DMS153 treated with DMSO at 0.1 percent for 48 hours (cell line): Measurements from ENCODE around the gene DNHD1.
A peak's percentile ranks its signal among the peaks of the same experiment; 100 is the strongest.

Experiments used
- DNase-seq: peaks from one replicate; lab custom pipeline; 2025; ENCODE audit not compliant: unreplicated experiment; lab: John Stamatoyannopoulos, UW

Gene DNHD1

DNA sequence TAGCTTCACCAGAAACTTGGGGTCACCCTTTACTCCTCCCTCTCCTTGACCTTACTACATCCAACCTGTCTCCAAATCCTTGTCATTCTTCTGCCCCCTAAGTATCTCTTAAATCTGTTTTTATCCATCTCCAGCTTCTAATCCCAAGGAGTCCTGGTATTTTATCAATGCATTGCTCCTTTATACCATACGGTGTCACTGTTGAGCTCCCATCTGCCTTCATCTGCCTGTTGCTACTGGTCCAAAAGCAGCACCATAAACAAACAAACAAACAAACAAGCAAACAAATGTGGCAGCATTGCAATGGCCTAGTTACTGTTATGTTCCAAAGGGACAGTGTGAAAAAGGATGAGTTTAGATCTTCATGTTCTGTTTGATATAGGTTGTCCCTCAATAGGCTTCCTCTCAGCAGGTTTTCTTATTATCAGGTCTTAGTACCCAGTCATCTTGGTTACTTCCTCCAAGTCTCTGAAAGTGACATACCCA lies 34.2 kb downstream of the DNHD1 start:
- DNase-seq, result peak; percentile 24

DNA sequence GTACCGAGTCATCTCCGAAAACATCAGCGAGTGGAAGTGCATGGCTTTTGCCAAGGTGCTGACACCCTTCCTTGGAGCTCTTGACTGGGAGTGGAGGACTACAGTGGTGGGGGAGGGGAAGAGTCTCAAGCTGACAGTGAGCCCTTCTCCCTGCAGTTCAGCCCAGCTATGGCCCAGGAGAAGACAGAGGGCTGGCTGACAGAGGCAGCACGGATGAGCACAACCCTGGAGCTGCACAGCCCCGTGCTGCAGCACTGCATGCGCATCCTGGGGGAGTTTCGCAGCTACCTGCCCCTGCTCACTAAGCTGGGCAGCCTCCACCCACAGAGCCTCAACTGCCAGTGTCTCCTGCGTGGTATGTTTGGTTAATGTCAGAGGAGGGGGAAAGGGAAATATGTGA lies 41.4 kb downstream of the DNHD1 start:
- no peak for DNase-seq

DNA sequence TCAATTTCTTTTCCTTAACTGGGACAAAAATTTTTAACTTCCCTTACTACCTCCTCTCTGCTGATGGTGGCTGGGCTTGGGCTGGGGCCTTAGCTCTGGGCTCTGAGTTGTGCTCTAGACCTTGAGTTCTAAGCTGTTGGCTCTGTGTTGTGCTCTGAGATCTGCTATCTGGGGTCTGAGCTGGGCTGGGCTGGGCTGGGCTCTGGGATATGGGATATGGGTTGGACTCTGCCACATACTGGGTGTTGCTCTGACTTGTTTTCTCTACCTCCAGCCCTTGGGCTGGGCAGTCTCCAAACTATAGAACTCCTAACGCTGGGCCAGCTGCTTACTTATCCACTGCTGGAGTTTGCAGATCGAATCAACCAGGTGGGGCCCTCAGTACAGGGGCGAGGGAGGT lies 41.9 kb downstream of the DNHD1 start:
- no peak for DNase-seq

DNA sequence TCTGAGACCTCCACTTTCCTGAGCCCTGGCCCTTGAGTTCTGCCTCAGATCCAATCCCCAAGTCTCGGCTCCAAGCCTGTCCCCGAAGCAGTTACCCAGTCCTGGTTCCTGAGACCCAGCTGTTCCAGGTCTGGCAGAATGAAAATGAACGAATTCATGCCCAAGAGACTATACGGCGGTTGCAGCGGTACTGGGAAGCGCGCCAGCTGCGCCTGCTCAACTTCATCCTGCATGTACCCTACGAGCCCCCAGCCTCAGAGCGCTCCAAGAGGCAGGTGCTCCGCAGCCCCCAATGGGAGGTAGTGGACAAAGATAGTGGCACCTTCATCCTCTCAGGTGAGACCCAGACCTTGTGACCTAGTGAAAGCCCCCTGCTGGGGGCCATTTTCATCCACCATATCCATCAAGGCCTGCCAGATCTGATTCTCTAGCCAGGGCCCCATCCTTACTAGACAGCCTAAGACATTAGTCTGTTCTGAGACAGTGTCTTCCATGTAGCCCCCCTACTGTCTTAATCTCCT lies 42.7 kb downstream of the DNHD1 start:
- no peak for DNase-seq

DNA sequence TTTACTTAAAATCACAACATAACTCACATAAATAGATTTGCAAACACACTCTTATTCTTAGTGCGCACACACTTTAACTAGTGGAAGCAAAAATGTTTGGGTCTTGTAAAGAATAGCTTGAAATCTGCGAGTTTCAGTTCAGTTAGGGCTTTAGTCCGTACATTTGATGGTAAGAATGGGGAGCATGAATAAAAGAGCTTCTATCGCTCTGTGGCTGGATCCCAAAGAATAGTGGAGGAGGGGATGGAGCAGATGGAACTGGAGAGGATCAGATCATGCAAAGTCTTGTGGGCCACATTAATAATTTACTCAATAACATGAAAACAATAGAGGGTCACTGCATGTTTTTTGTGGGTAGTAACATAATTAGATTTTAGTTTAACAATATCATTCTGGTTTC lies 44.3 kb downstream of the DNHD1 start:
- no peak for DNase-seq

DNA sequence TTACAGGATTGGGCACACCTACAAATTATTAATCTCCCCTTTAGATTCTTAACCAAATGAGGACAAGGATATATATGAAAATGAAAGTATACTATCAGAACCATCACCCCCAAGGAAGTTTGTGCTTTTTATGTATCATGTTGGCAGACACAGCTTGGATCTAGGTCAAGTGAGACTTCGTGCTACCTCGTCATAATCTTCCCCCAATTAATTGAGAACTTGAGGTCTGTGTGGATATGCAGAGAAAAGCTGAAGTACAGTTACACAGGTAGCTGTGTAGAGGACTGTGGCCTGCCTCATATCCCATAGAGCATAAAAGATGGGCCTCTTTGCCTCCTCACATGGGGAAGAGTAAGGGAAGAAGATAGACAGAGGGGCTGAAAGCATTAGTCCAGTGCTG lies 45.6 kb downstream of the DNHD1 start:
- DNase-seq, result no peak

DNA sequence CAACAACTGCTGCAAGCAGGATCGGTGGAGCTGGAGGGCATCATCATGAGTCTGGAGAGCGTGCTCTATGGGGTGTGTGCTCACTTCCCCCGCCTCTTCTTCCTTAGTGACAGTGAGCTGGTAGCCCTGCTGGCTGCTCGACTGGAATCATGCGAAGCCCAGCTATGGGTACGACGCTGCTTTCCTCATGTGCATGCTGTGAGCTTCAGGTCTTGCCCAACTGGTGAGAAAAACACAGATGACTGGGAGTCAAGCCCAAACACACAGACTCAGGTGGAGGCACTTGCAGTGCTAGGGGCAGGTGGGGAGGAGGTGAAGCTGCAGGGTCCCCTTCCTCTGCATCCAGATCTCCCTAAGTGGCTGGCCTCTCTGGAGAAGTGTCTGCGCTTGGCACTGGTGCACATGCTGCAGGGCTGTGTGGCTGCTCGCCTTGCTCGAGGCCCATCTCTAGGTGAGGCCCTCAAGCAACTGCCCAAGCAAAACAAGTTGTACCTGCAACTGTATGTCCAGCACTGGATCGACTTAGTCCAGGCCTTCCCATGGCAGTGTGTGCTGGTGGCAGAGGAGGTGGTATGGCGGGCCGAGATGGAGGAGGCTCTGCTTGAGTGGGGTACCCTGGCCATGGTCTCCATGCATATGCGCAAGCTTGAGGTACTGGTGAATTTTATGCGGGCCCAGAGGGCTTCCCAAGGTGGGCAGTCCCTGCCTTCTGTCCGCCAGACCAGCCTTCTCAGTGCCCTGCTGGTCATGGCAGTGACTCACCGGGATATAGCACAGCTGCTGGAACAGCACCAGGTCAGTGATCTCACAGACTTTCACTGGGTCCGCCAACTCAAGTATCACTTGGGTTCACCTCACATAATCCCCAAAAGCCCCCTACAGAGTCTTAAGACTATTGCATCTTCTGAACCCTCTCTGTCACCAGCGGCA lies 48.1 kb downstream of the DNHD1 start:
- no peak for DNase-seq

DNA sequence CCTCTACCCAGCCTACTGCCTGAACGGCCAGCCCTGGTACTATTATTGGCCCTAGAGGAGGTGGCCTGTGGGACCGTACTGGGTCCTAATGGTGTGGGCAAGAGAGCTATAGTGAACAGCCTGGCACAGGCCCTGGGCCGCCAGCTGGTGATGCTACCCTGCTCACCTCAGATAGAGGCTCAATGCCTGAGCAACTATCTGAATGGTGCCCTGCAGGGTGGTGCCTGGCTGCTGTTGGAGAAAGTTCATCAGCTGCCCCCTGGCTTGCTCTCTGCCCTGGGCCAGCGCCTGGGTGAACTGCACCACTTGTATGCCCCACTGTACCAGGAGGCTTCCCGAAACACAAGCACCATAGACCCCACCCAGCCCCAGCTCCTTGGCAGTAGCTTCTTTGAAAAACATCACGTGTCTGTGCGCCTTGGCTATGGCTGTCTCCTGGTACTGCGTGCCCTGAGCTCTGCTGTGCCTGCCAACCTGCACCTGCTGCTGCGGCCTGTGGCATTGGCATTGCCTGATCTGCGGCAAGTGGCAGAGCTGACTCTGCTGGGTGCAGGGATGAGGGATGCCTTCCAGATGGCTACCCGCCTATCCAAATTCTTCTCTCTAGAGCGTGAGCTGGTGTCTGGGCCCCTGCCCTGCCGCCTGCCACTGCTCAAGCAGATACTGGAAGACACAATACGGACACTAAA lies 49.0 kb downstream of the DNHD1 start:
- DNase-seq, result no peak

DNA sequence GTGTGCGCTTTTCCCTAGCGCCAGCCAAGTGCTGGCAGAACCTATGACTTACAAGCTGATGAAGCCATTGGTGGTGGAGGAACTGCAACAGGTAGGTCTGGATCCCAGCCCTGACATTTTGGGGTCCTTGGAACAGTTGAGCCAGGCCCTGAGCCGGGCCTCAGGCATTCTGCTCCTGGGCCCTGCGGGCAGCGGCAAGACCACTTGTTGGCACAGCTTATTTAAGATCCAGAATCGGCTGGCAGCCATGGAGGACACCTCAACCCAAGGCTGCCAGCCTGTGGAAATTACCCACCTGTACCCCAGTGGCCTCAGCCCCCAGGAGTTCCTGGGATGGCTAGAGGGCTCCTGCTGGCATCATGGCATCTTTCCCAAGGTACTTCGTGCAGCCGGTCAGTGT lies 49.7 kb downstream of the DNHD1 start:
- DNase-seq, result no peak

DNA sequence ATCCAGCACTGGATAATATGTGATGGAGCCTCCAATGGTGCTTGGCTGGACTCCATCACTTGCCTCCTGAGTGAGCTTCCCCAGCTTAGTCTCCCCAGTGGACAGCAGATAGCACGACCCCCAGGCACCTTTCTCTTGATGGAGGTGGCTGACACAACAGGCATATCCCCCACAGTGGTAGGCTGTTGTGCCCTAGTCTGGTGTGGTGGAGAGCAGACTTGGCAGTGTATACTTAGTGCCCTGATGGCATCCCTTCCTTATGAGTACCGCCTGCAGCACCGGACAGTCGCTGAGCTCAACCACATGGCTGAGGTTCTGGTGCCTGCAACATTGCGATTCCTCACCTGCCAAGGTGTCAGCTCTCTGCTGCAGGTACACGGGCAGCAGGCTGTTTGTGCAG lies 50.1 kb downstream of the DNHD1 start:
- DNase-seq, result no peak

DNA sequence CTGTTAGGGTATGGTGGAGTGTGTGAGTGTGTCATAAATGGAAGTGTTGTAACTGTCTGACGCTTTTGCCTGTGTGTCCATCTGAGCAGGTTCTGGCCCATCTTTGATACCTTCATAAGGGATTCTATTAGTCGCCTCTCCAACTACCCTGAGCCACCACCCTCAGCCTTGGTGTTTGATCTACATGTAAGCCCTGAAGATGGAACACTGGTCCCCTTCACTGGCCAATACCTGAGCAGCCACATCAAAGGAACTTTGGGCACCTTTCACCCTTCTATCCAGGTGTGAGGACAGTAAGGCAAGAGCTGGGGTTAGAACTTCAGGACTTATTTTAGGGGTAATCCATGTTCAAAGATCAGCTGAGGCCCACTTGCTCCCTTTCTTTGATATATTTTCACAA lies 51.0 kb downstream of the DNHD1 start:
- no peak for DNase-seq

DNA sequence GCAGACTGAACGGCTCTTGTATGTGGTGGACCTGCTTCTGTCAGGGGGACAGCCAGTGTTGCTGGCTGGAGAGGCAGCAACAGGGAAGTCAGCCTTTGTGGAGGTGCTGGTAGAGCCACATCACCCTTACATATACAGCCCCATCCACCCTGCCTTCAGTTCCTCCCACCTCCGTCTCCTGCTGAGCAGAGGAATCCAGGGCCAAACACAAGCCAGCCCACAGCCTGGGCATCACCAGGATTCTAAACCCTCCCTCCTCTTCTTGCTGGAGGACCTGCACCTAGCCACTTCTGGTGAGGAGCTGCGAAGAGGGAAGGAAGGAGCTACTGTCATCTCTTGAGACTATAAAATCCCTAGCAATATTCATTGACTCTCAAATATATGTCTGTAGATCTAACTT lies 51.6 kb downstream of the DNHD1 start:
- DNase-seq, result no peak

DNA sequence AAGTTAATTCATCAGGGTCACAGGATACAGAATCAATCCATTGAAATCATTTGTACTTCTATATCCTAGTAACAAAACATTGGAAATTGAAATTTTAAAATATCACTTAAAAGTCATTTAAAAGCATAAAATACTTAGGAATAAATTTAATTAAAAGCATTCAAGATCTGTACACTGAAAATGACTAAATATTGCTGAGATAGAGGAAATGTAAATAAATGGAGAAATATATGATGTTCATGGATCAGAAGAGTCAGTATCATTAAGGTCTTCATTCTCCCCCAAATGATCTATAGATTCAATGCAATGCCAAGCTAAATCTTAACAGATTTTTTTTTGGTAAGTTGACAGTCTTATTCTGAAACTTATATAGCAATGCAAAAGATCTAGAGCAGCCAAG lies 56.6 kb downstream of the DNHD1 start:
- DNase-seq, result no peak

DNA sequence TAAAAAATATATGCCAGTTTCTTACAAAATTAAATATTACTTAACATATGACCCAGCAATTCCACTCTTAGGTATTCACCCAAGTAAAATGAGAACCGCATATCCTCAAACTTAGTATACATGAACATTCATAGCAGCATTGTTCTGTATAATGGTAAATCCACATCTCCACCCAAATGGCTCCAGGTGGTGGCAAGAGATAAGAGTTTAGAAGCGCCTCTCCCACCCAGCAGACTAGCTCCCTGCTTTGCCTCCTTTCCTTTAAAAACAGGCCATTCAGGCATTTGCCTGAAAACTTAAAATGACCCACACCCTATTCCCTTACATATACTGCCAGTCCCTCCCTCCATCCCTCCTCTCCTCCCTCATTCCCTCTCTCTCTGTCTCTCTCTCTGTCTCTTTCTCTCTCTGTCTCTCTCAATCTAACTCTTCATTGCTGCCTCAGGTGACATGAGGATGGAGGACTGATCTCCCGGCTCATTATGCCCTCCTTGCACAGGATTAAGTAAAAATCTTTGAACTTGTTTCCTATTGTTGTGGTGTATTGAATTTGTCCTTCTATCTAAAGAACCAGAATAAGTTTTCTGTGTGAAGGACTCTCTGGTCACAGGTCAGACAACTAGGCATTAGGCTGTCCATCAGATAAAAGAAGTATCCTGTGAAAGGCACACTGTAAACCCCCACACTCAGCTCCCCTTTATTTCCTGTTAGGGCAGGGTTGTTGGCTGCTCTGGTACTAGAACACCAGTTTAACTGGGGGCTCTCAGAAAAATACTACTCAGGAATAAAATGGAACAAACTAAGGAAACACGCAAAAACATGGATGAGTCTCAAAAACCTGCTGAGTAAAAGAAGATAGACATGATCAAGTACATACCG lies 58.0 kb downstream of the DNHD1 start:
- DNase-seq, result no peak

DNA sequence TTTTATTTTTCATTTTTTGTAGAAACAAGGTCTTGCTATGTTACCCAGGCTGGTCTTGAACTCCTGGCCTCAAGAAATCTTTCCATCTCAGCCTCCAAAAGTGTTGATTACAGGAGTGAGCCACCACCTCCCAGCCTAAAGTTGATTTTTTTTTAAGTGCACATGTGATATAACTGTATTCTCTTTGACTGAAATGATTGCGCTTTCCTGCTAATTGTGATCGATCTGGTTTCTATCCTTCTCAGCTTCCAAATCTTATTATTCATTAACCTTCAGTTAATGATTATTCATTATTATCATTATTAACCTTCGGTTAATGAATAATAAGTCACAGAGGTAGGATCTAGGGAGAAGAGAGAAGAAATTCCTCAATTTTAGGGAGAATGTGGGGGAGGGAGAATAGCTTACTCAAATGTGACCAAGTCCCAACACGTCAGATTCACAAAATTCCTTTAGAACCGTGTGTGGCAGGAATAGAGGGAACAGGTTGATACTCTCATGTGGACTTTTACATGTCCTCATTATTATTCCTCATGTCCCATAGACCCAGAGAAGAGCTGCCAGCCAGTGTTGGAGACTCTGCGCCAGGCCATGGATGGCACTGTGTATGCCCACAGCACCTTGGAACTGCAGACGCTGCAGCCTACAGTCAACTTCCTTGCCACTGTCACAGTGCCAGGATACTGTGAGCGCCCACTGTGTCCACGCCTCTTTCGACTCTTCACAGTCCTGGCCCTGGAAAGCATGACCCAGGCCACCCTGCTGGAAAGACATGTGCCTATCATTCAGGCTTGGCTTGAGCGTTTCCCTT lies 59.3 kb downstream of the DNHD1 start:
- DNase-seq, result no peak

DNA sequence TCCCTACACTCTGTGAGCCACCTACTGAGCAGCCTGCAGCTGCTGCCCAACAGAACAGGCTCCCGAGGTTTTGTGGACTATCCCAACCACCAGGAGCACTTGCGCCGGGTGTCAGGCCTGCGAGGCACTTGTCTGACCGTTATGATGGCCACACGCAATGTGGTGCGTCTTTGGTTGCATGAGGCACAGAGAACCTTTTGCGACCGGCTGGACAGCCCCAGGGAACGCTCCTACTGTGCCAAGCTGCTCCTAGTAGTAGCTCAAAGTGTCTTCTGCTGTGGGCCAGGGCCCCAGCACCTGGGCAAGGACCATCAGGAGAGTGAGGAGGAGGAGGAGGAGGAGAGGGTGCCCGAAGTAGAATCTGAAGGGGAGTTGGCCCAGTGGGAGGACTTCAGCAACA lies 60.0 kb downstream of the DNHD1 start:
- no peak for DNase-seq

DNA sequence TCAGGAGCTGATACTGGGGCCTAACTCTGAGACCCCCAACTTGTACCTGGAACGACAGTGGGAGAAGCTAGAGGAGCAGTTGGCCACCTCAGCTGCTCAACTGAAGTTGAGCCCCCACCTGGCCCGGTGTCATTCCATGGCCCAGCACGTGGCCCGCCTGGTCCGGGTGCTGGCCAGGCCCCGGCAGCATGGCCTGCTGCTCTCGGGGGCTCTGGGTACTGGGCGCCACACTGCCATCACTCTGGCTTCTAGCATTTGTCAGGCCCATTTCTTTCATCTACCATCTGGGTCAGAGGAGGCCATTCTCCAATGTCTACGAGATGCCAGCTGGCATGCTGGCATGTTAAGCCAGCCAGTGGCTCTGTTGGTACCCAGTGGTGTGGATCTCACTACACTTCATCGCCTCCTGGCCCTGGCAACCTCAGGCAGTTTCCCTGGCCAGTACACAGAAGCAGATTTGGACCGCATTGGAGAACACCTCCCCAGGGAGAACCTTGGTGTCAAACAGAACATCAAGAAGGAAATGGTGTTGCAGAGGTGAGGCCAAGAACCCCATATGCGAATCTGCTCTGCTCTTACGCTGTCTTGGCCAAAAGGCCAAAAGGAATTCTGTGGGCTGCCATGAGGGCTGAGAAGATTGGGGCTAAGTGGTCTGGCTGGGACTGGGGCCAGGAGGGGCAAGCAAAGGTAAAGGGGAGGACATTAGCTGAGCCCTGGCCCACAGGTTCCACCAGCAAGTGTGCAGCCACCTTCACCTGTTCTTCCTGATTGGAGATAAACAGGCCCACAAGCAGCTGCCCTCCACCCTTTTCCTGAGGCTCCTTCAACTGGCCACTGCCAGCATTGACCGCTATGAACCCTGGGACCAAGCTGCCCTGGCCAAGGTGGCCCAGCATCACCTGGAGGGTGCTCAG lies 60.9 kb downstream of the DNHD1 start:
- DNase-seq, result no peak

DNA sequence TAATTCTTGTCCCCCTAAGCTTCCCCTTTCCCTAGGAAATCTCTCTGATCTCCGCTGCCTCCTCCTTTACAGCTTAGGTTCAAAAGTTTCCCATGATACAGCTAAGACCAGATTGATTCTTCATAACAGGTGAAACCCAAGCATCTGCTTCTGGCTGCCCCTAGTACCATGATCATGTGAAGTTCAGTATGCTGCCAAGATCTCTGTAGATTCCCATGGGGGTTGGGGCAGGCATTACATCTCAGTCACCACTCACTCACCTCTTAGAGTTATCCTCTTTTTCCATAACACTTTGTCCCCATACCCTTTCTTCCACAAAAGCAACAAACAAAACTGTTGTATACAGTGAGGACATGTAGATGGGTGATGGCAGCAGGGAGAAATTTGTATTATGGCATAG lies 62.3 kb downstream of the DNHD1 start:
- DNase-seq, result no peak

DNA sequence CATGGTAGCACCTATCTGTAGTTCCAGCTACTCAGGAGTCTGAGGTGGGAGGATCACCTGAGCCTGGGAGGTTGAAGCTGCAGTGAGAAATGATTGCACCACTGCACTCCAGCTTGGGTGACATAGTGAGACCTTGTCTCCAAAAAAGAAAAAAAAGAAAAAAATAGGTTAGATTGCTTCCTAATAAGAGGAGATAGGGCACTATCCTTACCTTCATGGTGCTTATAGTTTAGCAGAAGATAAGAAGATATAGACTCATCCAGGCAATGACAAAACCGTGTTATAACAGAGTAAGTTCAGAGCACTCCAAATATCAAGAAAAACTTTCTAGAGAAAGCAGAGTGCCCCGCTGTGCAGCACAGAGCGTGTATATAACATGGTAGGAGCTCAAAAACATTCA lies 64.2 kb downstream of the DNHD1 start:
- DNase-seq, result no peak
